Stimulated activated CD4-positive, alpha-beta T cell treated with anti-CD3 and anti-CD28 coated beads, Interleukin-4, amount 100 ng/mL, for 48 hours (primary cell): ENCODE measurements around the gene OR52M1.

Experiments
- DNase-seq, 2 donors: peaks; one replicate each; pipeline ENCODE4 v3.0.0-alpha.2; 2020; ENCODE audit warnings: low read depth in 2 of 2

The OR52M1 gene

DNA sequence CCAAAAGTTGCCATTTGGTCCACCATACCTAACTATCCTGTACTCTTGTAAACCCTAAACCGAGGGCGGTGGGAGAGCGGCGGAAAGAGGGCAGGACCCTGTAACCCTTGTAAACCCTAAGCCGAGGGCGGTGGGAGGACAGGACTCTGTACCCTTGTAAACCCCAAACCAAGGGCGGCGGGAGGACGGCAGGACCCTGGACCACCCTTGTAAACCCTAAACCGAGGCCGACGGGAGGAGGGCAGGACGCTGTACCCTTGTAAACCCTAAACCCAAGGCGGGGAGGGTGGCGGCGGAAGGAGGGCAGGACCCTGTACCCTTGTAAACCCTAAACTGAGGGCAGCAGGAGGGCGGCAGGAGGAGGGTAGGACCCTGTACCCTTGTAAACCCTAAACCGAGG lies 24.1 kb downstream of the OR52M1 start:
- no peak for DNase-seq

DNA sequence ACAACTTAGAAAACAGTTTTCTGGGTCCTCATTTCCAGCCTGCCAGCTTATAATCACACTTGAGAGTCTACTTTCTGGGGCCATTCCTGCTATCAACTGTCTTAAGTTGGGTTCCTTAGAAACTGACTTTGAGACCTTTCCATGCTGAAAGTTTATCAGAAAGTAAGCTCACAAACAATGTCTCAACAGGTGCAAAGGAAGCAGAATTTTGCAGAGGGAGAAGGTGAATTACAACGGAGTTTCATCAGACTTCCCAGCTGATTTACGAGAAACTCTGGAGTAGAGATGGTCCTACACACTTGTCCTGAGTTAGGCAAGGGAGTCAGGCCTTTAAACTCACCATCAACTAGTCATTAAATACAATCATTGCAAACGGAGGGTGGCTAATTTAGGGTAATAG lies 31.9 kb downstream of the OR52M1 start:
- no peak for DNase-seq

DNA sequence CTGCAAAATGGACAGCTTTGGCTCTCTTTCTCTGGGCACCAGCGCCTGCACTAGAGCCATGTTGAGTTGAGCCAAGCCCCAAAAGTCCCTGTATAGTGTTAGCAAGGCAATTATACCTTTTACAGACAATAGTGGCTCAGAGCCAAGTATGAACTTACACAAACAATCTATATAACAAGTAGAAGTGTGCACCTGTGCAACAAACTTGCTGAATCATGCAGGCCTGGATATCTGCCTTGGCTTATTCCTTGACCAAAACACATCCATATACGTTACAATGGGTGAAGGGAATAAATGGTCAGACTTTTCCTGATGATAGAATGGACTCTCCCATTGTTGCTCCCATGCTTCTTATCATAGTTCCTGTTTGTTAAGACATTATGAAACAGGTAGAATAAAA lies 32.8 kb downstream of the OR52M1 start:
- no peak for DNase-seq

DNA sequence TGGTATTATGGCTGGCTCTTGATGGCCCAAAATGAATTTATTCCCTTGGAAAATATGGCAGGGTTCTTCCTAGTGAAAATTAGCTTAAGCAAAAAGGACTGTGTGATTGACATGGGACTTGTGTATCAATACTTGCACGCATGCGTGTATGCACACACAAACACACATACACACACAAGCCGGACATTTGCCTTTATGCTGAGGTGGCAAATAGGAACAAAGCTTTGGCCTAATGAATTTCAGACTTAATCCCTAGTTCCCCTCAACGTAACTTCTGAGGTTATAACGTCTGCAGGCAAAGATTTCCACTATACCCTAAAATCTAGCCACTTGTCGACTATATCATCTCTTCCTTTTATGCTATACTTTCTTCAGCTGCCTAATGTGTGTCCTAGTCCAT lies 33.6 kb downstream of the OR52M1 start:
- no peak for DNase-seq

DNA sequence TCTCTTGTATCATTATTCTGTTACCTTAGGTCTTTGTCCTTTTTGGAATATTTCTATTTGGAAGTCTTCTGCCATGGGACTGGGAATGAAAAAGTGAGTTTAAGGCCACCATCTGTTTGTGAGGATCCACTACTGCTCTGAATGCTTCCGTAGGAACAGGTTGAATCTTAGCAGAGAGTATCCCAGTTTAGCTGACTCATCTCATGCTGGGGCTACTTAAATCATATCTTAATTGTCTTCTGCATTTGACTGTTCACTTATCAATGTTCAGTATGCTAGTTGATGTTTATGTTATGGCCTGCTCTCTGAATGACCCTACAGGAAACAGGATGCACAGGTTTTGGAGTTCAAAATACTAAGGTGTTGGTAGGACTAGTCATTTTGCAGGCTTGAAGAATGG lies 35.1 kb downstream of the OR52M1 start:
- no peak for DNase-seq

- DNase-seq = no peak
Measured at GRCh38 chr11:4581443-4581842, 36.5 kb downstream of the OR52M1 start, which contains the start of gene OR52I2. OR52I2 (plus strand) TSS chr11:4581743.

GRCh38 chr11:4589017-4589416 lies 44.0 kb downstream of the OR52M1 start:
- no peak for DNase-seq

- DNase-seq = no peak
Measured at GRCh38 chr11:4593739-4594138, 48.7 kb downstream of the OR52M1 start, which contains the start of gene OR52I1. OR52I1 (plus strand) TSS chr11:4594039; CDS start chr11:4594039, 0 bp downstream.
